Measurements from ENCODE around the gene SLC26A8. TPM values are rescaled to one million over a fixed set of nuclear protein-coding genes. Genes with fewer than 3 reads are reported as not detected.

Gene SLC26A8
- polyA plus RNA-seq, 1 donor from 2014 or later, result not detected

GRCh38 chr6:35973670-35974222, 50.7 kb downstream of the SLC26A8 start:
- no peak for TF ChIP-seq CTCF (IDR thresholded peaks at IDR 0.05; ENCODE audit: poor library complexity, severe bottlenecking)
- no peak for TF ChIP-seq TAF1 (IDR thresholded peaks at IDR 0.05; ENCODE audit: low read depth)
- no peak for TF ChIP-seq EP300 (conservative IDR thresholded peaks at IDR 0.05; ENCODE audit: poor library complexity, severe bottlenecking)
- TF ChIP-seq POLR2AphosphoS5 (IDR thresholded peaks at IDR 0.05), result no peak
- no peaks in the 10 kb centered on the region for H3K9me3 ChIP-seq (ENCODE audit: low read length)
- no peak overlapping the region for H2AFZ ChIP-seq (ENCODE audit: low read depth, low read length)
- H3K36me3 ChIP-seq (ENCODE audit: insufficient read depth, low read length), result no peaks in the 10 kb centered on the region
- H3K27ac ChIP-seq (ENCODE audit: low read length), result no peak overlapping the region
- no peaks in the 10 kb centered on the region for H3F3A ChIP-seq (ENCODE audit: insufficient read depth, low read length, poor library complexity, severe bottlenecking)
- H4K20me1 ChIP-seq (ENCODE audit: insufficient read depth), result no peaks in the 10 kb centered on the region
- H3K79me2 ChIP-seq (replicated peaks; ENCODE audit: insufficient read depth, low read length), result no peaks in the 10 kb centered on the region
- no peak overlapping the region for H3K4me3 ChIP-seq (ENCODE audit: low read length)
- no peak overlapping the region for H3K9ac ChIP-seq (ENCODE audit: low read length)
- no peaks in the 10 kb centered on the region for H3K9me2 ChIP-seq (ENCODE audit: insufficient read depth, low read length)
- H3K27me3 ChIP-seq (ENCODE audit: insufficient read depth, low read depth, low read length), result no peaks in the 10 kb centered on the region
- no peak overlapping the region for H3K4me2 ChIP-seq (ENCODE audit: low read length)

- Histone ChIP-seq H3K36me3 (ENCODE audit: insufficient read depth, low read length) (no peaks in the 10 kb centered on the region), H3K27me3 (ENCODE audit: insufficient read depth, low read depth, low read length) (no peaks in the 10 kb centered on the region), H3K9ac (ENCODE audit: low read length) (no peak overlapping the region), H3F3A (ENCODE audit: insufficient read depth, low read length, poor library complexity, severe bottlenecking) (no peaks in the 10 kb centered on the region), H3K4me3 (ENCODE audit: low read length) (no peak overlapping the region), H3K9me2 (ENCODE audit: insufficient read depth, low read length) (no peaks in the 10 kb centered on the region), H2AFZ (ENCODE audit: low read depth, low read length) (no peak overlapping the region), H3K27ac (ENCODE audit: low read length) (no peak overlapping the region), H3K79me2 (replicated peaks; ENCODE audit: insufficient read depth, low read length) (no peaks in the 10 kb centered on the region), H3K4me2 (ENCODE audit: low read length) (no peak overlapping the region), H3K9me3 (ENCODE audit: low read length) (no peaks in the 10 kb centered on the region), H4K20me1 (ENCODE audit: insufficient read depth) (no peaks in the 10 kb centered on the region)
- no peak for TF ChIP-seq RAD21 (conservative IDR thresholded peaks at IDR 0.05)
These were observed 51.7 kb downstream of the SLC26A8 start for GRCh38 chr6:35972471-35973367.

- H3K79me2 ChIP-seq (replicated peaks; ENCODE audit: insufficient read depth, low read length), result no peaks in the 10 kb centered on the region
- H3K36me3 ChIP-seq (ENCODE audit: insufficient read depth, low read length), result no peaks in the 10 kb centered on the region
- no peaks in the 10 kb centered on the region for H4K20me1 ChIP-seq (ENCODE audit: insufficient read depth)
- no peaks in the 10 kb centered on the region for H3F3A ChIP-seq (ENCODE audit: insufficient read depth, low read length, poor library complexity, severe bottlenecking)
- H3K9ac ChIP-seq (ENCODE audit: low read length), result no peak overlapping the region
- H3K27ac ChIP-seq (ENCODE audit: low read length), result no peak overlapping the region
- H3K9me3 ChIP-seq (ENCODE audit: low read length), result no peaks in the 10 kb centered on the region
- no peaks in the 10 kb centered on the region for H3K9me2 ChIP-seq (ENCODE audit: insufficient read depth, low read length)
- no peak overlapping the region for H2AFZ ChIP-seq (ENCODE audit: low read depth, low read length)
- H3K27me3 ChIP-seq (ENCODE audit: insufficient read depth, low read depth, low read length), result no peaks in the 10 kb centered on the region
- H3K4me2 ChIP-seq (ENCODE audit: low read length), result no peak overlapping the region
- no peak overlapping the region for H3K4me3 ChIP-seq (ENCODE audit: low read length)
- no peak for TF ChIP-seq POLR2AphosphoS5 (IDR thresholded peaks at IDR 0.05)
- TF ChIP-seq REST (IDR thresholded peaks at IDR 0.05; ENCODE audit: borderline replicate concordance), result no peak
- no peak for TF ChIP-seq EZH2 (IDR thresholded peaks at IDR 0.05; ENCODE audit: borderline replicate concordance, insufficient read depth, low read length, poor library complexity, severe bottlenecking)
- no peak for TF ChIP-seq TAF1 (IDR thresholded peaks at IDR 0.05; ENCODE audit: low read depth)
- TF ChIP-seq EP300 (conservative IDR thresholded peaks at IDR 0.05; ENCODE audit: poor library complexity, severe bottlenecking), result no peak
- no peak for TF ChIP-seq SMC3 (conservative IDR thresholded peaks at IDR 0.05; ENCODE audit: poor library complexity)
- no peak for TF ChIP-seq CTCF (IDR thresholded peaks at IDR 0.05; ENCODE audit: poor library complexity, severe bottlenecking)
- no peak for TF ChIP-seq RAD21 (conservative IDR thresholded peaks at IDR 0.05)
- no peak for TF ChIP-seq MXI1 (conservative IDR thresholded peaks at IDR 0.05; ENCODE audit: poor library complexity, severe bottlenecking)
These were observed 54.3 kb downstream of the SLC26A8 start for GRCh38 chr6:35970181-35970580.
